ENCODE data around the gene IP6K3. TPM values are rescaled to one million over a fixed set of nuclear protein-coding genes. Genes with fewer than 3 reads are reported as not detected.

The IP6K3 gene
- total and polyA plus RNA-seq, 4 donors = 0.22 to 1.0 (median 0.43) TPM

- Histone ChIP-seq H3K9me3 (ENCODE audit: control insufficient read depth, insufficient read depth, low read length) (no peaks in the 10 kb centered on the region), H3K36me3 (ENCODE audit: control insufficient read depth, insufficient read depth, low read length) (no peaks in the 10 kb centered on the region), H3K27me3 (ENCODE audit: control insufficient read depth, insufficient read depth, low read length) (no peaks in the 10 kb centered on the region), H3K4me3 (ENCODE audit: low read depth, low read length) (no peak overlapping the region), H3K4me1 (ENCODE audit: control insufficient read depth, insufficient read depth, low read length) (peaks cover 31% of the 10 kb centered on the region), H3K27ac (ENCODE audit: low read depth, low read length) (no peak overlapping the region)
- no CpG with 5 or more reads among the region's 5 CpGs for WGBS (ENCODE audit: insufficient coverage)
- peak in 1 of 6 donors; percentile 76 for DNase-seq (ENCODE audit: low read depth in 4 of 6, low spot score in 6 of 6)
Measured at GRCh38 chr6:33721508-33721907, 25.2 kb downstream of the IP6K3 start.

GRCh38 chr6:33720998-33721397, 25.7 kb downstream of the IP6K3 start:
- 100% methylated on average over 1 of the region's 1 CpG for WGBS (ENCODE audit: insufficient coverage)
- Histone ChIP-seq H3K4me3 (ENCODE audit: low read depth, low read length) (no peak overlapping the region), H3K9me3 (ENCODE audit: control insufficient read depth, insufficient read depth, low read length) (no peaks in the 10 kb centered on the region), H3K36me3 (ENCODE audit: control insufficient read depth, insufficient read depth, low read length) (no peaks in the 10 kb centered on the region), H3K27ac (ENCODE audit: low read depth, low read length) (no peak overlapping the region), H3K27me3 (ENCODE audit: control insufficient read depth, insufficient read depth, low read length) (no peaks in the 10 kb centered on the region), H3K4me1 (ENCODE audit: control insufficient read depth, insufficient read depth, low read length) (peaks cover 26% of the 10 kb centered on the region)
- no peak for DNase-seq (ENCODE audit: low read depth in 4 of 6, low spot score in 6 of 6)

GRCh38 chr6:33719326-33719987, 27.2 kb downstream of the IP6K3 start:
- no peak for DNase-seq (ENCODE audit: low read depth in 4 of 6, low spot score in 6 of 6)
- no peaks in the 10 kb centered on the region for H3K27me3 ChIP-seq (ENCODE audit: control insufficient read depth, insufficient read depth, low read length)
- H3K4me1 ChIP-seq (ENCODE audit: control insufficient read depth, insufficient read depth, low read length) = peaks cover 21% of the 10 kb centered on the region
- no peak overlapping the region for H3K4me3 ChIP-seq (ENCODE audit: low read depth, low read length)
- no peaks in the 10 kb centered on the region for H3K36me3 ChIP-seq (ENCODE audit: control insufficient read depth, insufficient read depth, low read length)
- no peak overlapping the region for H3K27ac ChIP-seq (ENCODE audit: low read depth, low read length)
- H3K9me3 ChIP-seq (ENCODE audit: control insufficient read depth, insufficient read depth, low read length) = no peaks in the 10 kb centered on the region
- 75% methylated on average over 8 of the region's 11 CpGs for WGBS (ENCODE audit: insufficient coverage)

GRCh38 chr6:33718713-33719112, 28.0 kb downstream of the IP6K3 start:
- no peaks in the 10 kb centered on the region for H3K36me3 ChIP-seq (ENCODE audit: control insufficient read depth, insufficient read depth, low read length)
- DNase-seq (ENCODE audit: low read depth in 4 of 6, low spot score in 6 of 6) = no peak
- H3K4me1 ChIP-seq (ENCODE audit: control insufficient read depth, insufficient read depth, low read length) = peaks cover 18% of the 10 kb centered on the region
- H3K4me3 ChIP-seq (ENCODE audit: low read depth, low read length) = no peak overlapping the region
- H3K27ac ChIP-seq (ENCODE audit: low read depth, low read length) = no peak overlapping the region
- no peaks in the 10 kb centered on the region for H3K9me3 ChIP-seq (ENCODE audit: control insufficient read depth, insufficient read depth, low read length)
- H3K27me3 ChIP-seq (ENCODE audit: control insufficient read depth, insufficient read depth, low read length) = no peaks in the 10 kb centered on the region
- no CpG with 5 or more reads among the region's 2 CpGs for WGBS (ENCODE audit: insufficient coverage)

- no peaks in the 10 kb centered on the region for H3K27me3 ChIP-seq (ENCODE audit: control insufficient read depth, insufficient read depth, low read length)
- H3K4me1 ChIP-seq (ENCODE audit: control insufficient read depth, insufficient read depth, low read length) = peaks cover 16% of the 10 kb centered on the region
- H3K36me3 ChIP-seq (ENCODE audit: control insufficient read depth, insufficient read depth, low read length) = no peaks in the 10 kb centered on the region
- WGBS (ENCODE audit: insufficient coverage) = 70% methylated on average over 2 of the region's 6 CpGs
- no peak overlapping the region for H3K27ac ChIP-seq (ENCODE audit: low read depth, low read length)
- H3K9me3 ChIP-seq (ENCODE audit: control insufficient read depth, insufficient read depth, low read length) = no peaks in the 10 kb centered on the region
- no peak overlapping the region for H3K4me3 ChIP-seq (ENCODE audit: low read depth, low read length)
- DNase-seq (ENCODE audit: low read depth in 4 of 6, low spot score in 6 of 6) = peak in 2 of 6 donors; percentile 76 to 83
Measured at GRCh38 chr6:33717934-33718455, 28.7 kb downstream of the IP6K3 start.

GRCh38 chr6:33716890-33717632, 29.6 kb downstream of the IP6K3 start:
- no peak for DNase-seq (ENCODE audit: low read depth in 4 of 6, low spot score in 6 of 6)
- peaks cover 16% of the 10 kb centered on the region for H3K4me1 ChIP-seq (ENCODE audit: control insufficient read depth, insufficient read depth, low read length)
- H3K27me3 ChIP-seq (ENCODE audit: control insufficient read depth, insufficient read depth, low read length) = no peaks in the 10 kb centered on the region
- no peak overlapping the region for H3K4me3 ChIP-seq (ENCODE audit: low read depth, low read length)
- H3K9me3 ChIP-seq (ENCODE audit: control insufficient read depth, insufficient read depth, low read length) = no peaks in the 10 kb centered on the region
- H3K36me3 ChIP-seq (ENCODE audit: control insufficient read depth, insufficient read depth, low read length) = no peaks in the 10 kb centered on the region
- no peak overlapping the region for H3K27ac ChIP-seq (ENCODE audit: low read depth, low read length)
- 77% methylated on average over 4 of the region's 8 CpGs for WGBS (ENCODE audit: insufficient coverage)

GRCh38 chr6:33716379-33716778, 30.3 kb downstream of the IP6K3 start:
- peaks cover 19% of the 10 kb centered on the region for H3K4me1 ChIP-seq (ENCODE audit: control insufficient read depth, insufficient read depth, low read length)
- no peak overlapping the region for H3K27ac ChIP-seq (ENCODE audit: low read depth, low read length)
- 84% methylated on average over 3 of the region's 7 CpGs for WGBS (ENCODE audit: insufficient coverage)
- no peaks in the 10 kb centered on the region for H3K9me3 ChIP-seq (ENCODE audit: control insufficient read depth, insufficient read depth, low read length)
- H3K4me3 ChIP-seq (ENCODE audit: low read depth, low read length) = no peak overlapping the region
- H3K36me3 ChIP-seq (ENCODE audit: control insufficient read depth, insufficient read depth, low read length) = no peaks in the 10 kb centered on the region
- H3K27me3 ChIP-seq (ENCODE audit: control insufficient read depth, insufficient read depth, low read length) = no peaks in the 10 kb centered on the region
- DNase-seq (ENCODE audit: low read depth in 4 of 6, low spot score in 6 of 6) = no peak

GRCh38 chr6:33714385-33715040, 32.2 kb downstream of the IP6K3 start:
- DNase-seq (ENCODE audit: low read depth in 4 of 6, low spot score in 6 of 6) = no peak
- WGBS (ENCODE audit: insufficient coverage) = 98% methylated on average over 6 of the region's 7 CpGs
- no peaks in the 10 kb centered on the region for H3K27me3 ChIP-seq (ENCODE audit: control insufficient read depth, insufficient read depth, low read length)

GRCh38 chr6:33713786-33714185, 32.9 kb downstream of the IP6K3 start:
- Histone ChIP-seq H3K4me1 (ENCODE audit: control insufficient read depth, insufficient read depth, low read length) (peaks cover 32% of the 10 kb centered on the region), H3K9me3 (ENCODE audit: control insufficient read depth, insufficient read depth, low read length) (no peaks in the 10 kb centered on the region), H3K36me3 (ENCODE audit: control insufficient read depth, insufficient read depth, low read length) (peaks cover 6% of the 10 kb centered on the region), H3K27ac (ENCODE audit: low read depth, low read length) (no peak overlapping the region), H3K27me3 (ENCODE audit: control insufficient read depth, insufficient read depth, low read length) (no peaks in the 10 kb centered on the region), H3K4me3 (ENCODE audit: low read depth, low read length) (no peak overlapping the region)
- WGBS (ENCODE audit: insufficient coverage) = 84% methylated on average over 2 of the region's 2 CpGs
- DNase-seq (ENCODE audit: low read depth in 4 of 6, low spot score in 6 of 6) = no peak

More at GRCh38 chr6:33714385-33715040, 32.2 kb downstream of the IP6K3 start:
- Histone ChIP-seq H3K4me3 (ENCODE audit: low read depth, low read length) (no peak overlapping the region), H3K36me3 (ENCODE audit: control insufficient read depth, insufficient read depth, low read length) (no peaks in the 10 kb centered on the region), H3K4me1 (ENCODE audit: control insufficient read depth, insufficient read depth, low read length) (peaks cover 33% of the 10 kb centered on the region), H3K9me3 (ENCODE audit: control insufficient read depth, insufficient read depth, low read length) (no peaks in the 10 kb centered on the region), H3K27ac (ENCODE audit: low read depth, low read length) (no peak overlapping the region)
